GM18502 (cell line): Measurements from ENCODE around the gene RNF150.
"Not testable (repeated sequence)": the region's sequence is repeated elsewhere in the genome, so short reads cannot be mapped to it uniquely, and the experiment has no call there.

ENCODE experiments used
- ATAC-seq: cut with Tn5 transposase; IDR thresholded peaks from one replicate; pipeline ENCODE4 v1.9.1; 2021; ENCODE audit warnings: mild to moderate bottlenecking; ENCODE audit not compliant: unreplicated experiment, poor library complexity

RNF150 gene

DNA sequence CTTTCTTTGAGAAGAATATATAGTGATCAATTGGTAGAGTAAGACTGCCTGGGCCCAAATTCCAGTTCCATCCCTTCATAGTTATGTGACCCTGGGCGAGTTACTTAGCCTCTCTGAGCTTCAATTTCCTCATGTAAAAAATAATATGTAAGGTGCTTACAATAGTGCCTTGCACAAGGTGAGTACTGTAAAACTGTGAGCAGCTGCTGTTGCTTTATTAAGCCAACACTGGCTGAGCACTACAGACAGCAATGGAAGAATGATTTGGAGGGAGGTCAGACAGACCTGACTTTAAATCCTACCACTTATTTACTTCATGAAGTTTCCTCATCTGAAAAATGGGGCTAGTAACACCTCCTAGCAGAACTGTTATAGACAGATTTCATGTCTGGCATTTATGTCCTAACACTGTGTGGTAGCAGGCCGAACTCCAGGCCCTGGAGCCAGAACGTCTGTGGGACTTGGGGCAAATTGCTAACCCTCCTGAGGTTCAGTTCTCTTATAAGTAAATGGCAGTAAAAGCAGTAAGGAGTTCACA, 53.8 kb downstream of the RNF150 start:
- no peak for ATAC-seq

DNA sequence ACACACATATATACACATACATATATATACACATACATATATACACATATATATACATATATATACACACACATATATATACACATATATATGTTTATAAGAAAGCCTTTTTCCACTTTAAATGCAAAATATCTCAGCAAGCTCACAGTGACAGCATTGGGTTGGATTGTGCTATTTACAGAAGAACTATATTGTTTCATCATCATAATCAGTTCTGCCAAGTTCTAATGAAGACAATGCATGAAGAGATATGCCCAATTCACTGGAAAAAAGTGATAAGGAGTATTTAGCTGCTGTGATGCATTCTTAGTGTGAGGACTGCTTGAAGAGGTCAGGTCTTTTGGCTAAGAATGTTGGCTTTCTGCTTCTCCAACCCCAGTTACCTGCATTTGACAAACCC, 54.4 kb downstream of the RNF150 start:
- ATAC-seq = no peak

DNA sequence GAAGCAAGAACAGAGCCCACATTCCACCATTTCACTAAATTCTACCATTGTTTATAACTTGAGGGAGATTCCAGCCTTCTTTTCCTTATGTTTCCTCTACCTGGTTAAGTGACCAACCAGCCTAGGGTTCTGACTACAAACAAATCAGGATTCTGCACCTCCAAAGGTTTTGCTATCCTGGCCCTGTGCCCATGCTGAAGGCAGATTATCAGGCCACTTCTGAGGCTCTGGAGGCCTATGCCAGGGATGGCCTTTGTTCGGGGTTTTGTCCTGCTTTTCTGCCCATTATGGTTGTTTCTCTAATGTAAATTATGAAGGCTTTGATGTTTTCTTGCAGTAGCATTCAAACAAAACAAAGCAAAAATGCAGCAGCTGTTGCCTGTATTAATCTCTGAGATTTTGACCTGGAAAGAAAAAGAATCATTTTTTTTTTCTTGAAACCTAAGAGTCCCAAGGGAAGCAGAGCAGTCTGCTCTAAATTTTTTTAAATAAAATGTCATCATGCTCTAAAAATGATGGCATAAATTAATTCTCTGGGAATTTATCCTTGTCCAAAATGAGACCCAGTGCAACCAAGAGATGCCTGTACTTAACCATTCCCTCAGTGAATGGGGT, 55.6 kb downstream of the RNF150 start:
- ATAC-seq = no peak

DNA sequence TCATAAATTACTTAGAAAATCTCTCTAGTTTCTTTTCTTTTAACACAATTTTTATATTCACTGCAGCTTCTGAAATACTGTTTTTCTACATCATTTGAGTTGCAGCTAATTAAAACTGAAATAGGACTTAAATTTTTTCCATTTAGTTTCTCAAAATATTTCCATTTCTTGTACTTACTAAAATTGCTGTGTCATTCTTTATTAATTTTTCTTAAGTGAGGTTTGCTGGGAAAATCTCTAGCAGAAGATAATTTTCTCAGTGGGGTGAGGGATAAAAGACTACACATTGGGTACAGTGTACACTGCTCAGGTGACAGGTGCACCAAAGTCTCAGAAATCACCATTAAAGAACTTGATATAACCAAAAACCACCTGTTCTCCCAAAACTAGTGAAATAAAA, 57.7 kb downstream of the RNF150 start:
- ATAC-seq = no peak

DNA sequence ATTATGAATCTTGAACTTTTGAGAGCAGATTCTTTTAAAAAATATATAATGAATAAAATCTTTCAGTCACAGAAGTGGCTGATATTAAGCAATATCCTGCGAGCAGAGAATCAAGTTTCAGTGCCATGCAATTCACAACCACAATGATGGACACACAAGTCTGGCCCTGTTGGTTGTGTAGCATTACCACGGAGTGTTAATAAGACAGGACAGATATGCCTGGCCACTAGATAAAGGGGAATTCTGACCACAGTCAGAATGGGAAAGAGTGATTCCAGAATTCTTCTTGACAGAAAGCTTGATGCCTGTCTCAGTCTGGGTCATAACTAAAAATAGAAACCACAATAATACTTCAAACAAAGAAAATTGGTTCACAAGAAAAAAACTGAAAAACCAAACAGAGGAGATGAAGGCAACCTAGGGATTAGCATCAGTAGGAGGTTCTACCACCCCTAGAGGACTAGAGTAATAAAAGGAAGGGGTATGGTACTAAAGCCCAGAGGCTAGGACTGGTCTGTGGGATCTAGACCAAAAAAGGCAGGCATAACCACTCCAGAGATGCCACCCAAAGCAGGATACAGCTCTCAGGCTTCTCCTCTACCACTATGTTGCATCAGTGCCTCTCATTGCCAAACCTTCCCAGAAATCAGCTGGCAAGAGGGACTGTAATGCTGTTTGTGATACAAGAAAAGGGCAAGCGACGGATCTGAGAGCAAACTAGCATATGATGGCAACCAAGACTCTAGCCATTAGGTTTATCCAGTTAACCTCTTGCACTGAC, 59.0 kb downstream of the RNF150 start:
- no peak for ATAC-seq

DNA sequence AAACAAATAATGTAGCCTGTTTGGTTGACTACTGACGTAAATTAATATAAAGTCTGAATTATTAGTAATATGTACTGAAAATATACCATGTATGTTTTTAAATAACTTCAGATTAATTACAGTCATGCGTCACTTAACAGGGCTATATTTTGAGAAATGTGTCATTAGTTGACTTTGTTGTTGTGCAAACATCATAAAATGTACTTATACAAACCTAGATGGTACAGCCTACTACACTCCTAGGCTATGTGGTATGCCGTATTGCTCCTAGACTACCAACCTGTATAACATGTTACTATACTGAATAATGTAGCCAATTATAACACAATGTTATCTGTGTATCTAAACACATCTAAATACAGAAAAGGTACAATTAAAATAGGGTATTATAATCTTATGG, 66.6 kb downstream of the RNF150 start:
- ATAC-seq = no peak

DNA sequence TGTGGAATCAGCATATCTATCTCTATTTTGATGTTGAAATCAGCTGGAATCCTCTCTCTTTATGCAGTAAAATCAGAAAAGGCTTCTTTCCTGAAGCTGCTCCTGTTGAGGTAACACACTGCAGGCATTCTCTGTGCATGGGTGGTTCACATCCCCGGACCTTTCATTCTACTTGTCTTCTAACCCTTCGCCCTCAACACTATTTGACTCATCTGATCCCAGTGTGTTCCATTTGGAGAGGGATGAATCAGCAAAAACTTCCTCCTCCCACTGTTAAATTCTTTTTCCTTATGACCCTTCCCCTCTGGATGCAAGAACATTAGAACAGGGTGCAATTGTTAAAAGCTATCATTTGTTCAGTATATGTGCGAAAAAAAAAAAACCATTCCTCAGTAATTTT, 67.4 kb downstream of the RNF150 start:
- no peak for ATAC-seq

DNA sequence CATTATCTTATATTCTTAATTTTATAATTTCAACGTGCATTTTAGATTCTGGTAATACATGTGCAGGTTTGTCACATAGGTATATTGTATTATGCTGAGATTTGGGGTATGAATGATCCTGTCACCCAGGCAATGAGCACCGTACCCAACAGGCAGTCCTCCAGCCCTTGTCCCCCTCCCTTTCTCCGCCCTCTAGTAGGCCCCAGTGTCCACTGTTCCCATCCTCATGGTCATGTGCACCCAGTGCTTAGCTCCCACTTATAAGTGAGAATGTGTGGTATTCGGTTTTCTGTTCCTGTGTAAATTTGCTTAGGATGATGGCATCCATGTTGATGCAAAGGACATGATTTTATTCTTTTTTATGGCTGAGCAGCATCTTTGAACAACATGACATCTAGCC, 70.6 kb downstream of the RNF150 start:
- no peak for ATAC-seq

DNA sequence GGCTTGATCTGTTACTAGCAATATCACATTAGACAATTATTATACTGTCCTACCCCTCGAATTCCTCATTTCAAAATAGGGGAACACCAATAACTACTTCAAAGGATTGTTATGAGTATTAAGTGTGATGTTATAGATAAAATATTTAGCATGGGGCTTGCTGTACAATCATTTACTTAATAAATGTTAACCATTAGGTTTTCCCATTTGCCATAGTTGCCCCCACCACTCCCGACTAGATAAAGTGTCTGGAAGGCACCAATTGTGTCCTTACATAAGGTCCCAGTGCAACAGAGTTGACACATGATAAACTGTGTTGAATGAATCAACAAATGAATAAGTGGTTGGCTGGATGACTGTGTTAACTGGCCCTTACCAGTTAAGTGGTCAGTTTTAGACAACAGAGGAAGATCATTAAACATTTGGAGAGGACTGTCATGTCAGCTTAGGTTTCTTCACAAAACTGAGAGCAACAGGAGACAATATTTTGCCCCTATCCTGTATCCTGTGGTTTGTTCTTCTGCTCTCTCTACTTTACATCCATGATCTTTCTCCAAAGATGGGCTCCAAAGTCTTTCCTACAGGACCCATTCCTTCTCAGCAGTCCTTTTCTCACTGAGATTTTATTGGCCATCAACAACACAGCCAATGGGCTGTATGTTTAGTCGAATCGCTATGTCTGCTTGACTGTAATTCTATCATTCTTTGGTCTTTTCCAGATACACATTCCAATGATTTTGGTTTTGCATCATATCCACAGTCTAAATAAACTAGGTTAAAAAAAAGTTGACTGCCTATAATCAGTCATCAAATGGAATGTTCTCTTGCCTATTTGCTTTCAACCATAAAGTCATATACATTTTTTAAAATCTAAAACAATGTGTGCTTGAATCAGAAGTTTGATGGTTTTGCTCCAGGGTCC, 74.4 kb downstream of the RNF150 start:
- no peak for ATAC-seq

DNA sequence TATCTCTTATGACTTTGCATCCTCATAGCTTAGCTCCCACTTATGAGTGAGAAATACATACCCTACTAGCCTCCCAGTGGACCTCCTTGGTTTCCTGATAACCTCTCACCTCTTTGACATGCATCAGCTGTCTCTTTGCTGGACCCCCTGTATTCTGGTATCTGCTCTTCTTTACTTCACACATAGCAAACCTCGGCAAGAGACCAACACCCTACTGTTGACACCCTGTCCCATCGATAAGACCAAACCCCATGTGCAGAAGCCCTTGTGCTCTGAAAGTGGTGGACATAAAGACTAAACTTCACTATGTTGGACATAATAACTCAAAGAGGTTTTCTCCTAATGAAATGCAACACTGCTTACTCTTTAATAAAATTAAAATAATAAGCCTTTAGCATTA, 75.7 kb downstream of the RNF150 start:
- ATAC-seq = no peak

DNA sequence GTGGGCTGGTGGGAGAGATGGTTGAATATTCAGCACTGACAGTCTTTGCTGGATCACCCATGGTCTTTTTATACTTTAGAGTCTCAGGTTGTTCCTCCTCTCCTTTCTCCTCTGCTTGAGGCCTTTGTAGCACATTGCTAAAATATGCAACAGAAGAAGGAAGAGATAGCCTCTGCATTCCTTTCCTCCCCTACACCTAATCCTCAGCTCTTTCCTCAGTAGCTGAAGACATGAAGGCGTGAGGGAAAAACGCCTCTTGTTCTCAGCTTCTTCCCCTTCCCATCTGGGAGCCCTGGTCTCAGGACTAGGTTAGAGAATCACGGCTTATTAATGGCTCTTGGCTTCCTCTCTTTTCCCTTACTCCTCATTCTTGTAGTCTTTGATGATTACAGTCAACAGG, 76.8 kb downstream of the RNF150 start:
- ATAC-seq = no peak

DNA sequence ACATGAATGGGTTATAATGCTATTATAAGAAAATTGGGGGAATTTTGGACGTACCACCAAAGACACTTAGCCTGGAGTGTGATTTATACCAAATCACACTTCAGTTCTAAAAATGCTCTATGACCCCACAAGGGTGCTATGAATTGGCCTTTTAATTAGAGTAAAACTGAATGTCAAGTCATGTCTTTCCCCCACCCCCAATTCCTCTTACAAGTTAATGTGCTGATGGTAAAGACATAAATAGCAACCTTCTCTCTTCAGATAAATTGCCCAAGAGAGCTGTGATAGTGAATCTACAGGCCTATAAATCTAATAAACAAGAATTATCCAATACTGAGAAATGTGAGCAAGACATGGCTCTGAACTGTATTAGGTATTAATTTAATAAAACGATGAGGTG, 78.8 kb downstream of the RNF150 start:
- ATAC-seq = no peak

DNA sequence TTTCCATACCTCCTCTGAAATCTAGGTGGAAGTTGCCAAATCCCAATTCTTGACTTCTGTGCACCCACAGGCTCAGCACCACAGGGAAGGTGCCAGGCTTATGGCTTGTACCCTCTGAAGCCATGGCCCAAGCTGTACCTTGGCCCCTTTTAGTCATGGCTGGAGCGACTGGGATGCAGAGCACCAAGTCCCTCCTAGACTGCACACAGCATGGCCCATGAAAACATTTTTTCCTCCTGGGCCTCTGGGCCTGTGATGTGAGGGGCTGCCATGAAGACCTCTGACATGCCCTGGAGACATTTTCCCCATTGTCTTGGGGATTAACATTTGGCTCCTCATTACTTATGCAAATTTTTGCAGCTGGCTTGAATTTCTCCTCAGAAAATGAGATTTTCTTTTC, 82.3 kb downstream of the RNF150 start:
- ATAC-seq = not testable (repeated sequence)

DNA sequence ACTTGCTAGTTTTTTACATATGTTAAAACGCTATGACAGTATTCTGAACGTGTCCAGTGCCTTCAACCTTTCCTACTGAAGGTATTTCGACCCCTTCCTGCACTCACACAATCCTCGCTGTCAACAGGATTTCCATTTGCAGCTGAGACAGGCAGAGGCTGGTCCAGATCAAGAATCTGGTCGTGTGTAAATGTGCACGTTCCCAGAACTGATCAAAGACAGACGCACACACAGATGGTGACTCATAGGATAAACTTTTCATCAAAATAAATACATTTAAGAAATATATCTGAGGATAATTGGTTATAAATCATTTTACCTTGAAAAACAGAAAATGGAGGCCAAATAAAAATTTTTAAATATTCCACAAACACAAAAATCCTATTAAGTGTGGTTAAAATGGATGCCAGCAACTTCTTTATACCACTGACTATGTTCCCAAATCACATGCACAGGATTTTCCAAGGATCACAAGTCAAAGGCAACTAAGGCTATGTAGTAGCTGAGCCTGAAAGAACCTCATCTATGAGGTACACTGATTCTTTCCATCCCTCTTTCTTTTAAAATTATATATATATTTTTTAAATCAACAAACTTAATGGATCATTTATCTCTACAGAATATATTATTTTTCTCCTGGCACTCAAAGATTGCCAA, 85.9 kb downstream of the RNF150 start:
- ATAC-seq = no peak

DNA sequence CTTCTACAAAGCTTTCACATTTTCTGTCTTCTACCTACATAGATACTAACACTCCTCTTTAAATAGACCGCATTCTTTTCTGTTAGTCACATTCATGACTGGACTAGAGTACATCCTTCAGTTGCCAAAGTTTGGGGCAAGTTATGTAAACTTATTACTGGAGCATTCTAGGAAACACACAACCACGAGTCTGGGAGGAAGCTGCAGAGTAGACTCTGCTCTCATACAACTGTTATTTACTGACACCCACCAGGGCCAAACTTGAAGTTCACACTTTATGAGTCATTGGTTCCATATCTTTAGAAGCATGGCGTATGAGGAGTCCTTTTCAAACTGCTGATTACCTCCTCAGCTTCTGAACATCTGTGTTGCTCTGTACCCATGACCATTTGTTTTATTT, 87.0 kb downstream of the RNF150 start:
- no peak for ATAC-seq

DNA sequence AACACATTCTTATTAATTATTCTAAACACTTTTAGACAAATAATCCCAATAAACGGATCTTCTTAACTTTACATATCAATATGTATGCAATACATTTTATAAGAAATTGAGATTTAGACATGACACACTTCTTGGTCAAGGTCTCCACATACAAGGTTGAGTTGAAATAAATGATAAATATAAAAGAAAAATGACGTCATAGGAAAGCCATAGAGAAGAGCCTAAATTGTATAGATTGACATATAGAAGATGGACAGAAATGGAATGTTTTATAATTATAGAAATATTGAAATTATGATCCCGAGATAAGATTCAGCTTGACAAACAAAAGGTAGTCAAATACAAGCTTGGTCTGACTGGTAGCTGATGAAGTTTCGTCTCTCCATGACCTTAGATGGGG, 87.4 kb downstream of the RNF150 start:
- no peak for ATAC-seq

DNA sequence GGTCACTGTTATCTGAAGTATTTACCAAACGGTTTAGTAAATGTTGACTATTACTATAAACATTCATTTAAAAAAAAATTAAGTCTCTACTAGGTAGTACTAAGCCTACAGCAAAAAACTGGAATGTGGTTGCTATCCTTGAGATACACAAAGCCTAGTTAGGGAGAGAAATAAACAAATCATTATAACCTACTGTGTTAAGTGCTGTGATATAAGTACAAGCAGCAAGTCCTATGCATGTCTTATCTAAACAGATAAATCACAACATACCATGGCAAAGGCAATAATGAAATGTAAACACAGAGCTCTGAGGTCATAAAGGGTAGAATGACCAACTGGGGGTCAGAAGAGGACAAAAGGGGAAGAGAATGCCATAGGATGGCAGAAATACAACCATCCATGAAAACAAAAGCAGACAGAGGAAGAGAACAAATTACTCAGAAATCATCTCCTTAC, 92.2 kb downstream of the RNF150 start:
- ATAC-seq = no peak

DNA sequence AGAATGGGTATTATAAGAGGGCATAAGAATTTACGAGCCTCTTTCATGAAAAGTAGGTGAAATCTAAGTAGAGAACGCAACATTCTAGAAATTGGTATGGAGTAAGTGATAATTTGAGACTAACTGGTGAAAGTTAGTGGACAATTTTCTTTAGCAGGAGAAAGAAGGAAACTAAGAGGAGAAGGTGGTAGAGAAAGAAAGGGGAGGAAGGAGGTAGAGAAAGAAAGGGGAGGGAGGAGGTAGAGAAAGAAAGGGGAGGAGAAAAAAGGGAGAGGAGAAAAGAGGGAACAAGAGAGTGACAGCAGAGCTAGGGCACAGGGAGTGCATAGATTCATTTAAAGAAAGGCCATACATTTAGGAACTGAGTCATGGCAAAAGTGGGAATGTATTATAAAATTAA, 94.1 kb downstream of the RNF150 start:
- no peak for ATAC-seq

DNA sequence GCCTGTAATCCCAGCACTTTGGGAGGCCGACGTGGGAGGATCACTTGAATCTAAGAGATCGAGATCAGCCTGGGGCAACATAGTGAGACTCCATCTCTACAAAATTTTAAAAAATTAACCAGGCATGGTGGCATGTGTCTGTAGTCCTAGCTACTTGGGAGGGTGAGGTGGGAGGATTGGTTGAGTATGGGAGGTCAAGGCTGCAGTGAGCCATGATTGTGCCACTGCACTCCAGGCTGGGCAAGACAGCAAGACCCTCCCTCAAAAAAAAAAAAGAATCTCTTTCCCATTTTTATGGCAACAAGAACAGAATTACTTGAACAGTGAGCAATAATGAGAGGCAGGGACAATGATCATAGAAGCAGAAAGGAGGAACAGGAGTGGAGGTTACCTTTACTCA, 94.8 kb downstream of the RNF150 start:
- no peak for ATAC-seq

DNA sequence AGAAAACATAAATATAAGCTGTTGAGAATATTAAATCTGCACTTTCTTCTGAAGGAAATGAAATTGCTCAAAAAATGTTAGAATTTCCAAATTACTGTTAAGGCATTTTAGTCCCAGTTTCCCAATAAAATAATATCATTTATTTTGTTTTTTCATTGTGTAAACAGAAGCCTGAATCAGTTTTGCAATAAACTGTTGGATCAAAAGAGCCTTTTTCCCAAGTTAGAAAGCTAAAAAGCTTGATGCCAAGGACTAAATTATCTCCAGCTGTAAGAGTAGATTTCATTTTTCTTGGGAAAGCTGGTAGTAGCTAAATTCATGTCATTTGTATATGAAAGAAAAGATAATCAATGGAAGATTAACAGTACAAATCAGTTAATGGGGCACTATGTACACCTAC, 95.8 kb downstream of the RNF150 start:
- no peak for ATAC-seq
